HG03108 (cell line): ENCODE data around the gene LRP1B.
"Not testable (repeated sequence)": the region's sequence is repeated elsewhere in the genome, so short reads cannot be mapped to it uniquely, and the experiment has no call there.

Experiments used
- ATAC-seq: cut with Tn5 transposase; IDR thresholded peaks from one replicate; pipeline ENCODE4 v1.9.1; 2021; ENCODE audit warnings: moderate library complexity; ENCODE audit not compliant: unreplicated experiment

LRP1B gene

GRCh38 chr2:140316345-140316744 lies 1814.5 kb downstream of the LRP1B start:
- no peak for ATAC-seq

- no peak for ATAC-seq
Measured at GRCh38 chr2:140311905-140312304, 1818.9 kb downstream of the LRP1B start.

- ATAC-seq = no peak
Measured at GRCh38 chr2:140308706-140309105, 1822.1 kb downstream of the LRP1B start.

GRCh38 chr2:140307532-140307931 lies 1823.3 kb downstream of the LRP1B start:
- ATAC-seq = no peak

DNA sequence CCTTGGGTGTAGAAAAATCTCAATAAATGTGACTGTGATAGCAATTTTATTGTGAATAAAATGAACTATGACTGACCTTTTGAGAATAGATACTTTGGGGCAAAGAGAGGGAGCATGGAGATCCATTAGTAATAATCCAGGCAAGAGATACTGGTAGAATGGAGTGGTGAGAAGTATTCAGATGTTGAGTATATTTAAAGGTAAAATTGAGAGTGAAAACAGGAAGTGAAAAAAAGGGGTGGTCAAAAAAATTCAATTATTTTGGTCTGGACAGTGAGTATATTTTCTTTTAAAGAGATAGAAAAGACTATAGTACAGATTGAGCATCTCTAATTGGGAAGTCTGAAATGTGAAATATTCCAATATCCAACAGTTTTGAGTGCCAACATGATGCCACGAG lies 1835.0 kb downstream of the LRP1B start:
- ATAC-seq = no peak

DNA sequence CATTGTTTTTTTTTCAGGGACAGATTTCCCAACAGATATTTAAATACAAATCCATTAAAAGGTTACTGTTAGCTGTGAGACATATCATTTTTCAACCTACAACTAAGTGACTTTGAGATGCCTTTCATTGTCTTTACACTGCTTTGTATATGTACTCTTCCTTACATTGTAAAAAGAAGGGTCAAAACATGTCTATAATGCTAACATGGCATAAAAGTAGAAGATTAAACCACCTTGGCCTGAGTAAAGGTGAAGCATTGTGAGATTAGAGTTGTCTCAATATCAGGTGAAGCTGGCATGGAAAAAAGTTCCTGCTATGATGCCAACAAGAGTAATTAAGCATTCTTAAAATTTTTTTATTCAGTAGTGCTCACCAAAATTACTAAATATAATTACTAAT lies 1842.1 kb downstream of the LRP1B start:
- no peak for ATAC-seq

DNA sequence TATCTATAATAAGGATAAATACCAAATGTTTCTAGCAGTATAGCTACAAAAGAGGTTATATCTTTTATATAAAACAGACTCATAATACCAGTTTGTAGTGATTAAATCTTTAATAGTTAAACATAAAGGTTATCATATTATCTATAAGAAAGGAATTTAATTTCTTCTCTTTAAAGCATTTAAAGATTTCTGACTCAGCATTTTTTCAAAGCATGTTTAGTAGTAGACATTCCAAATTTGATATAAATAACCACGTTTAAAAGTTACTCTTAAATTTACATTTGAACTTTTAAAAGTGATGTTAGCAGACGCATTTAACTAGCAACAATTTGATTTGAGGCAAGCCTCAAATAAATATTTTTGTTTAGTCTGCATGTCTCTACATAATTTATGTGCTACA lies 1842.6 kb downstream of the LRP1B start:
- ATAC-seq = no peak

GRCh38 chr2:140286377-140286776 lies 1844.4 kb downstream of the LRP1B start:
- no peak for ATAC-seq

GRCh38 chr2:140277344-140277743 lies 1853.5 kb downstream of the LRP1B start:
- not testable (repeated sequence) for ATAC-seq

DNA sequence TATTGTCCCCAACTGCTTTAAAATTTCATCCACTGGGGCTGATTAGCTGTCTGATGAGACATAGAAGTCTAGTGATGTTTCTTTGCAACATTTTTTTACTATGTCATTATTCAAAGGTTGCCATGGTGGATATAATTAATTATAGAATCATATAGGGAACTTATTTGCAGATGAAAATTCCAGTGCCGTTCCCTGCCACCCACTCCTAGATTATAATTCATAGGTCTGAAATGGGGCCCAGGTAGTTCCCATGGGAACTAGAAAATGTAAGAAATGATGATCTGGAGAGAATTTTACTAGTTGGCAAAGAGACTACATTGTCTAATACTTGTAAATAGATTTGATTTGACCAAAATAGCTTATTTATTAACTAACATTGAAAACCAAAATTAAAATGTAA lies 1854.2 kb downstream of the LRP1B start:
- ATAC-seq = no peak

DNA sequence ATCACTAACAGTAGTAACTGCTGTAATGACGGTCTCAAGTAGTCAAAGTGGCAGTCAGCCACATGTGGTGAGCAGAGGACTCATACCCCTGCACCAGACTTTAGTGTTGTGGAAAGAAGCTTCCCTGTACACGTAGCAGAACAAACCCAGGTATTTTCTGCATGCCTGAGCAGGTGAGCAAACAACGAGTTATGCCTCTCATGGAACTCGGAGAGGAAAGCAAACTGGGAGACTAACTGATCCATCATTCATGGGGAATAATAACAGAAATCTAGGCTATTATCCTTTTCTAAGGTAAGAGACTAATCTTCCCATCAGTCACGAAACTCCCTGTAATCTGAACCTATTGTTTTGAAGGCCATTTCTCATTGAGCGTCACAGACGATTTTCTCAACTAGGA lies 1855.4 kb downstream of the LRP1B start:
- ATAC-seq = no peak

DNA sequence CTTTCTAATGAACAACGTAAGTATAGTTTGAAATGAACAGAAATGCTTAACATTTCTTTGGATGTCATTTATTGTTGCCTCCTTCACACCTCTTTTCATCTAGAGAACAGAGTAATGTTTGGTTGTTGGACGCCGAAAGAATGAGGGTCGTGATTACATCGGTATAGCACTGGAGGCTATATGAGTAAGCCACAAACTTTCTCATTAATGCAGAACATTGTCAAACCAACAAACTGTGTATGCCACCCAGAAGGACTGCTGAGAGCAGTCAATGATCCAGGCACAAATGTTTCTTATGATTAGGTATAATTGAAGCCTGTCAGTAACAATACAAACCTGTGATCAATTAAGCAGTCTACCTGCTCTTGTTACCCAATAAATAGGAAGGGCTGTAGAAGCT lies 1855.9 kb downstream of the LRP1B start:
- ATAC-seq = no peak

- no peak for ATAC-seq
Measured at GRCh38 chr2:140273958-140274357, 1856.9 kb downstream of the LRP1B start.

GRCh38 chr2:140273408-140273807 lies 1857.4 kb downstream of the LRP1B start:
- ATAC-seq = no peak

GRCh38 chr2:140270224-140270623 lies 1860.6 kb downstream of the LRP1B start:
- ATAC-seq = no peak

GRCh38 chr2:140269000-140269399 lies 1861.8 kb downstream of the LRP1B start:
- no peak for ATAC-seq

DNA sequence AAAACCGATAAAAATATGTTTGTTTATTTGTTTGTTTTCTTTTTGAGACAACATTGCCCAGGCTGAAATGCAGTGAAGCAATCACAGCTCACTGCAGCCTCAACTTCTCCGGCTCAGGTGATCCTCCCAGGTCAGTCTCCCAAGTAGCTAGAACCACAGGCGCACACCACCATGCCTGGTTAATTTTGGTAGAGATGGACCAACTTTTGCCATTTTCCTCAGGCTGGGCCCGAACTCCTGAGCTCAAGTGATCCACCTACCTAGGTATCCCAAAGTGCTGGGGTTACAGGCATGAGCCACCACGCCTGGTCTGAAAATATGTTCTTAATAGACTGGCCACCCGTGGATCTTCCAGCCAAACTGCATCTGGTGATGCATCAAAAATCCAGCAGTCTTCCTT lies 1867.9 kb downstream of the LRP1B start:
- ATAC-seq = no peak

- no peak for ATAC-seq
Measured at GRCh38 chr2:140257692-140258300, 1873.0 kb downstream of the LRP1B start.

- no peak for ATAC-seq
Measured at GRCh38 chr2:140256080-140256479, 1874.7 kb downstream of the LRP1B start.

GRCh38 chr2:140249821-140250220 lies 1881.0 kb downstream of the LRP1B start:
- ATAC-seq = no peak

GRCh38 chr2:140248623-140249022 lies 1882.2 kb downstream of the LRP1B start:
- no peak for ATAC-seq

- no peak for ATAC-seq
Measured at GRCh38 chr2:140247451-140248195, 1883.2 kb downstream of the LRP1B start.

DNA sequence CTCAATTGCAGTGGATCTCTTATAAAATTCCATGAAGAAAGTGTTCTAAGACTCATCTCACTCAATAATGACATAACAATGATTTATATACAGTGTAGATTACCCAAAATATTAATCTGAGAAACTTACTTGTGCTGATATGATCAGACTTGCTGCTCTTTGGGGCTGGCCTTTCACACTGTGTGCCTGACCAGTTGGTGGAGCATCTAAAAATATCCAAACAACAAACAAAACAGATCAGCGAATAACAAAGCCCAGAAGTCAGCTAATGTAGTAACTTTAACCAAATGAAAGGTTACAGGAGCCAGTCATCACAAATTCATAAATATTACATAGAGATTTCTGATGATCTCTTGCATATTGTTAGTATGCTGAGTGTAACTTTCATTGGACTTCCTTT lies 1883.9 kb downstream of the LRP1B start:
- ATAC-seq = no peak
